ENCODE measurements around the gene AFM. TPM values are rescaled to one million over a fixed set of nuclear protein-coding genes. Genes with fewer than 3 reads are reported as not detected.
"Not testable (repeated sequence)": the region's sequence is repeated elsewhere in the genome, so short reads cannot be mapped to it uniquely, and the experiment has no call there.

AFM gene
- total RNA-seq, 1 experiment from 2014 or later = not detected

GRCh38 chr4:73550865-73551264 lies 69.3 kb downstream of the AFM start:
- H3K27ac ChIP-seq (ENCODE audit: low read depth, low read length); H3K4me3 ChIP-seq (replicated peaks in 1 of 2; ENCODE audit: low read depth in 1 of 2, low read length in 2 of 2); POLR2A ChIA-PET; H4K20me1 ChIP-seq (ENCODE audit: insufficient read depth); H3K36me3 ChIP-seq (ENCODE audit: control insufficient read depth in 1 of 2, insufficient read depth in 2 of 2, low read length in 2 of 2); CTCF ChIA-PET; H3K27me3 ChIP-seq (ENCODE audit: insufficient read depth, low read length); H3K79me2 ChIP-seq (ENCODE audit: insufficient read depth, low read length); DNase-seq (ENCODE audit: low read depth, low spot score); RAD21 ChIA-PET (ENCODE audit: low non-redundant PET in 1 of 2, low total read pairs in 2 of 2, uncharacterized antibody in 2 of 2, unreplicated experiment in 2 of 2); H3K9me3 ChIP-seq (ENCODE audit: control insufficient read depth in 1 of 2, insufficient read depth in 1 of 2, low read depth in 1 of 2, low read length in 2 of 2); BruUV-seq (replicated peaks); H3K9ac ChIP-seq (ENCODE audit: low read length); H3K4me2 ChIP-seq (ENCODE audit: low read length); ATAC-seq; H3K9me2 ChIP-seq (ENCODE audit: insufficient read depth); H2AFZ ChIP-seq (ENCODE audit: low read depth, low read length, poor library complexity, severe bottlenecking); H3K4me1 ChIP-seq (ENCODE audit: control insufficient read depth in 1 of 2, insufficient read depth in 2 of 2, low read length in 2 of 2); intact Hi-C loops (cut with micrococcal nuclease): not testable (repeated sequence)

Other genes starting within 250 kb of the AFM start
- gene ANKRD17, start 222.9 kb upstream of the AFM start, total RNA-seq (2021; ENCODE audit: unreplicated experiment) = 62.1 TPM
- gene ALB, start 77.5 kb upstream of the AFM start, total RNA-seq (2021; ENCODE audit: unreplicated experiment) = 26.7 TPM
- 1.6 TPM for gene AFP, start 45.5 kb upstream of the AFM start, total RNA-seq (2021; ENCODE audit: unreplicated experiment)
- 1.1 TPM for gene RASSF6, start 138.7 kb downstream of the AFM start, total RNA-seq (2021; ENCODE audit: unreplicated experiment)

Measured in HCT116 (cell line).